HL-60 (cell line): ENCODE measurements around the gene HSPA12A.

Source experiments
- DNase-seq, 2 experiments: peaks; one replicate each; pipeline ENCODE4 v3.0.0-alpha.2; 2010 to 2020; ENCODE audit warnings: low read depth in 1 of 2, low spot score in 1 of 2
- H3K27ac ChIP-seq: fragments of 250-450 bp; sonication (Bioruptor Pico); replicated peaks from 2 replicates; pipeline ENCODE4 v1.5.1; 2020; ENCODE audit warnings: mild to moderate bottlenecking, moderate library complexity
- H3K27me3 ChIP-seq: fragments of 250-450 bp; sonication (Bioruptor Pico); 2 replicates; pipeline ENCODE4 v1.5.1; 2021; ENCODE audit warnings: mild to moderate bottlenecking, moderate library complexity; ENCODE audit not compliant: insufficient read depth, poor library complexity, severe bottlenecking
- H3K4me3 ChIP-seq: replicated peaks from 2 replicates; pipeline ENCODE4 v1.5.1; 2011; ENCODE audit warnings: mild to moderate bottlenecking, control low read depth, low read length; ENCODE audit not compliant: insufficient read depth
- GABPA ChIP-seq: IDR thresholded peaks from 2 replicates; pipeline ENCODE4 v1.6.1; 2012; ENCODE audit warnings: low read depth
- POLR2AphosphoS5 ChIP-seq: IDR thresholded peaks from 2 replicates; pipeline ENCODE4 v1.6.1; 2012; ENCODE audit warnings: low read depth
- SPI1 ChIP-seq: IDR thresholded peaks from 2 replicates; pipeline ENCODE4 v1.6.1; 2012; ENCODE audit warnings: low read depth, mild to moderate bottlenecking, borderline replicate concordance
- TF ChIP-seq, protein P1 (sequence below): IDR thresholded peaks from 2 replicates; pipeline ENCODE4 v1.6.1; 2012; ENCODE audit warnings: low read depth; ENCODE audit not compliant: insufficient replicate concordance
- TF ChIP-seq, protein P2 (sequence below): IDR thresholded peaks from one replicate; pipeline ENCODE4 v1.5.1; 2011; ENCODE audit warnings: low read length, control low read depth, inconsistent platforms; ENCODE audit not compliant: insufficient read depth

HSPA12A gene

DNA sequence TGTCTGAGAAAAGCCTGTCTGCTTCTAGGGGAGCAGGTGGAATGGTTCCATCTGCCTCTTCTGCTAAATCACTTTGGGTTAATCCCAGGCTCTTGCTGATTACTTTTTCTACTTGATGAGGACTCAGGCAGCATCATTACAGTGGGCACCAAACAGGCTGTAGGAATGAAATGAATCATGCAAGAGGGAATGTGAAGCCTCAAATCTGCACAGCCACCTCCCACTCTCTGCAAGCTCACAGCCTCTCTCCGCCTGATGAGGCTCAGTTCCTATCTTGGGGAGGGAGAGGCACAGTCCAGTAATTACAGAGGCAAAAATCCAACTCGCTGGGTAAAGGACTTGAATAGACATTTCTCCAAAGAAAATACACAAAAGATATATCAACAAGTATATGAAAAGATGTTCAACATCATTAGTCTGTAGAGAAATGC is 34.0 kb downstream of the HSPA12A start:
- Histone ChIP-seq H3K4me3 (no peak overlapping the region), H3K27me3 (no peaks in the 10 kb centered on the region), H3K27ac (no peak overlapping the region)
- TF ChIP-seq POLR2AphosphoS5 (no peak), SPI1 (no peak), GABPA (no peak)
- TF ChIP-seq, protein P1, sequence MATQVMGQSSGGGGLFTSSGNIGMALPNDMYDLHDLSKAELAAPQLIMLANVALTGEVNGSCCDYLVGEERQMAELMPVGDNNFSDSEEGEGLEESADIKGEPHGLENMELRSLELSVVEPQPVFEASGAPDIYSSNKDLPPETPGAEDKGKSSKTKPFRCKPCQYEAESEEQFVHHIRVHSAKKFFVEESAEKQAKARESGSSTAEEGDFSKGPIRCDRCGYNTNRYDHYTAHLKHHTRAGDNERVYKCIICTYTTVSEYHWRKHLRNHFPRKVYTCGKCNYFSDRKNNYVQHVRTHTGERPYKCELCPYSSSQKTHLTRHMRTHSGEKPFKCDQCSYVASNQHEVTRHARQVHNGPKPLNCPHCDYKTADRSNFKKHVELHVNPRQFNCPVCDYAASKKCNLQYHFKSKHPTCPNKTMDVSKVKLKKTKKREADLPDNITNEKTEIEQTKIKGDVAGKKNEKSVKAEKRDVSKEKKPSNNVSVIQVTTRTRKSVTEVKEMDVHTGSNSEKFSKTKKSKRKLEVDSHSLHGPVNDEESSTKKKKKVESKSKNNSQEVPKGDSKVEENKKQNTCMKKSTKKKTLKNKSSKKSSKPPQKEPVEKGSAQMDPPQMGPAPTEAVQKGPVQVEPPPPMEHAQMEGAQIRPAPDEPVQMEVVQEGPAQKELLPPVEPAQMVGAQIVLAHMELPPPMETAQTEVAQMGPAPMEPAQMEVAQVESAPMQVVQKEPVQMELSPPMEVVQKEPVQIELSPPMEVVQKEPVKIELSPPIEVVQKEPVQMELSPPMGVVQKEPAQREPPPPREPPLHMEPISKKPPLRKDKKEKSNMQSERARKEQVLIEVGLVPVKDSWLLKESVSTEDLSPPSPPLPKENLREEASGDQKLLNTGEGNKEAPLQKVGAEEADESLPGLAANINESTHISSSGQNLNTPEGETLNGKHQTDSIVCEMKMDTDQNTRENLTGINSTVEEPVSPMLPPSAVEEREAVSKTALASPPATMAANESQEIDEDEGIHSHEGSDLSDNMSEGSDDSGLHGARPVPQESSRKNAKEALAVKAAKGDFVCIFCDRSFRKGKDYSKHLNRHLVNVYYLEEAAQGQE, result no peak
- TF ChIP-seq, protein P2, sequence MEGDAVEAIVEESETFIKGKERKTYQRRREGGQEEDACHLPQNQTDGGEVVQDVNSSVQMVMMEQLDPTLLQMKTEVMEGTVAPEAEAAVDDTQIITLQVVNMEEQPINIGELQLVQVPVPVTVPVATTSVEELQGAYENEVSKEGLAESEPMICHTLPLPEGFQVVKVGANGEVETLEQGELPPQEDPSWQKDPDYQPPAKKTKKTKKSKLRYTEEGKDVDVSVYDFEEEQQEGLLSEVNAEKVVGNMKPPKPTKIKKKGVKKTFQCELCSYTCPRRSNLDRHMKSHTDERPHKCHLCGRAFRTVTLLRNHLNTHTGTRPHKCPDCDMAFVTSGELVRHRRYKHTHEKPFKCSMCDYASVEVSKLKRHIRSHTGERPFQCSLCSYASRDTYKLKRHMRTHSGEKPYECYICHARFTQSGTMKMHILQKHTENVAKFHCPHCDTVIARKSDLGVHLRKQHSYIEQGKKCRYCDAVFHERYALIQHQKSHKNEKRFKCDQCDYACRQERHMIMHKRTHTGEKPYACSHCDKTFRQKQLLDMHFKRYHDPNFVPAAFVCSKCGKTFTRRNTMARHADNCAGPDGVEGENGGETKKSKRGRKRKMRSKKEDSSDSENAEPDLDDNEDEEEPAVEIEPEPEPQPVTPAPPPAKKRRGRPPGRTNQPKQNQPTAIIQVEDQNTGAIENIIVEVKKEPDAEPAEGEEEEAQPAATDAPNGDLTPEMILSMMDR, result no peak
- no peak for DNase-seq

DNA sequence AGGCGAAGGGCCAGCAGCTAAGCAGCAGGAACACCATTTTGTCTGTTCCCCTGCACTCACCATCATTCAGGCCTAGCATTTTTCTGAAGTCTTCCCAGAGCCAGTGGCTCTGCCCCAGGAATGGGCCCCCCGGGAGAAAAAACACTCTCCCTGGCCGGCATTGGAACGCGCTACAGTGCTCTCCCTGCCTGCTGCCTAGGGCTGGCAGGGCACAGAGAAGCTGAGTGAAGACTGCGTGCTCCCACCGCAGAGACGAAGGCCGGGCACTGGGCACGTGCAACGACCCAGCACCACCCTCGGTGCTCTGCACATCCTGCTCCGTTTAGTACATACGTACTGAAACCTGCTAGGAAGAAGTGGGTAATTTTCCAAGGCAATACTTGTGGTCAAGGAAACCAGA is 34.4 kb downstream of the HSPA12A start:
- no peak overlapping the region for H3K27ac ChIP-seq
- no peak overlapping the region for H3K4me3 ChIP-seq
- H3K27me3 ChIP-seq, result no peaks in the 10 kb centered on the region
- DNase-seq, result no peak
- TF ChIP-seq, protein P2, result no peak
- TF ChIP-seq SPI1 (no peak), GABPA (no peak), POLR2AphosphoS5 (no peak)
- TF ChIP-seq, protein P1, result no peak

DNA sequence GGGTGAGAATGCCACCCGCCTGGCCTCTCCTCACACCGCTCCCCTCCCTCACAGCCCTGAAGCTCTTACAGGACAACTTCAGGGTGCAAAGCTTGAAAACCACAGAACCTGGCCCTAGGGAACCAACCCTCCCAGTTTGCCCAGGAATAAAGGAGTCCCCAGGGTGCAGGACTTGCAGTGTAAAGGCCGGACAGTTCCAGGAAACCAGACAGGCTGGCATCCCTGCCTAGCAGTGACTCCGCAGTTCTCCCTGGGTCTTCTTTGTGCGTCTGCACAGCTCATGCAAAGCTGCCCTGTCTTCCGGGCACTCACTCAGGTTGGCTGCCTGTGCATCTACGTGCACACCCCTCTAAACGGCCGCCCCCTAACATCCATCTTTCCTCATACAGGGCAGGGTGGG is 36.1 kb downstream of the HSPA12A start:
- Histone ChIP-seq H3K27ac (no peak overlapping the region), H3K27me3 (no peaks in the 10 kb centered on the region), H3K4me3 (no peak overlapping the region)
- TF ChIP-seq, protein P1, result no peak
- no peak for TF ChIP-seq GABPA
- TF ChIP-seq, protein P2, result no peak
- no peak for TF ChIP-seq SPI1
- TF ChIP-seq POLR2AphosphoS5, result no peak
- DNase-seq, result no peak
